Hematopoietic multipotent progenitor cell treated with erythropoietin and hydrocortisone succinate and interleukin-3 and kit ligand, for 8 days (in vitro differentiated cells): ENCODE results near the gene A2M.

Experiments used
- DNase-seq: peaks from one replicate; pipeline ENCODE4 v3.0.0-alpha.2; 2015

A2M gene

DNA sequence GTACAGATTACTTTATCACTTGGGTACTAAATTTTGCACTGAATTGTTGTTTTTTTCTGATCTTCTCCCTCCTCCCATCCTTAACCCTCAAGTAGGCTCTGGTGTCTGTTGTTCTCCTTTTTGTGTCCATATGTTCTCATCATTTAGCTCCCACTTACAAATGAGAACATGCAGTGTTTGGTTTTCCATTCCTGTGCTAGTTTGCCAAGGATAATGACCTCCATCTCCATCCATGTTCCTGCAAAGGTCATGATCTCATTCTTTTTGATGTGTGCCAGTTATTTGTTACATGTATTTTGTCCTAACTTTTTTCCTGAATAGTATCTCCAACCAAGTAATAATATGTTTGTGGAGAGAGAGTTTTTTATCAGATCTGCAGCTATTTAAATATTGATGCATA lies 44.2 kb downstream of the A2M start:
- DNase-seq = no peak

DNA sequence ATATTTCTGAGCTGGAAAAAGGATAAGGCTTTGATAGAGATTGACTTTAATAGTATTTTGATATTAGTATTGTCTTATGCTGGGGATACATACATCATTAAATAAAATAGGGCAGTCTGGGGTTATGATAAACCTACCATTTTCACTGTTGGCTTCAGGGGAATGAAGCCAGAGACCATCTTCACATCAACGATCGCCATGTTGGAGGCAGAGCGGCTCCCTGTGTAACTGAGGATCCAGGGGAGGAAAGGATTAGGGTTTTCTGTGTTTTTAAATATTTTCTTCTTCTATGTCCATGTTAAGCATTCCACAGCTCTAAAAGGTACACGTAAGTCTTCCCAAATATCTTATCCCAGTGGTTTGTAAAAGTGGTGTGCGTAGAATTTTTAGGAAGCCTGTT lies 45.4 kb downstream of the A2M start:
- DNase-seq = no peak

GRCh38 chr12:9068600-9068999 lies 47.1 kb downstream of the A2M start:
- DNase-seq = no peak

DNA sequence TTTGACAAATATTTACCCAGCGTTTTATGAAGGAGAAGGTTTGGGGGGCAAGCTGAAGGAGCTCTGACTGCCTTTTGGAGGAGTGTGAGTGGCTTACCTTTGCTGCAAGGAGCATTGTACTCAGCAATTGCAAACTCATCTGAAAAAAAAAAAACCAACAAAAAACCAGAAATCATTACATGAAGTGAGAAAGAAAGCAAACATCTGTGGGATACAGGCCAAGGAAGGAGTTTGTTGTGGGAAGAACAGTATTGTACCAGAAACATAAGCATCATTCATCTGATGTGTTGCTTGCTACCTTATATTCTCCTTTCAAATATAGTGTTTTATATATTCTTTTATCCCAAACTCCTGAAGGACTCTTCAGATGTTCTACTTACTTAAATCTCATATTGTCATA lies 47.6 kb downstream of the A2M start:
- DNase-seq = no peak

- DNase-seq = no peak
These were observed 48.8 kb downstream of the A2M start for GRCh38 chr12:9066755-9067423.

- DNase-seq = no peak
These were observed 49.5 kb downstream of the A2M start for GRCh38 chr12:9066183-9066623.

DNA sequence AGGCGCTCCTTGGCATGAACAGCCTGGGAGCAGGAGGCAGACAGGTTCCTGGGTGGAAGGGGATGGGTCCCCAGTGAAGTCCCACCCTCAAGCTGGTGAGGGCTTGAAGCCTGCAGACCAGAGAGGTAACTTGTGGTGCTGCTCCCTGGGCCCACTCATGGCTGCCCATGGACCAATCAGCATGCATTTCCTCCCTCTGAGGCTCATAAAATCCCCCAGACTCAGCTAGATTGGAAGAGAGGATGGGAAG lies 50.2 kb downstream of the A2M start:
- no peak for DNase-seq

DNA sequence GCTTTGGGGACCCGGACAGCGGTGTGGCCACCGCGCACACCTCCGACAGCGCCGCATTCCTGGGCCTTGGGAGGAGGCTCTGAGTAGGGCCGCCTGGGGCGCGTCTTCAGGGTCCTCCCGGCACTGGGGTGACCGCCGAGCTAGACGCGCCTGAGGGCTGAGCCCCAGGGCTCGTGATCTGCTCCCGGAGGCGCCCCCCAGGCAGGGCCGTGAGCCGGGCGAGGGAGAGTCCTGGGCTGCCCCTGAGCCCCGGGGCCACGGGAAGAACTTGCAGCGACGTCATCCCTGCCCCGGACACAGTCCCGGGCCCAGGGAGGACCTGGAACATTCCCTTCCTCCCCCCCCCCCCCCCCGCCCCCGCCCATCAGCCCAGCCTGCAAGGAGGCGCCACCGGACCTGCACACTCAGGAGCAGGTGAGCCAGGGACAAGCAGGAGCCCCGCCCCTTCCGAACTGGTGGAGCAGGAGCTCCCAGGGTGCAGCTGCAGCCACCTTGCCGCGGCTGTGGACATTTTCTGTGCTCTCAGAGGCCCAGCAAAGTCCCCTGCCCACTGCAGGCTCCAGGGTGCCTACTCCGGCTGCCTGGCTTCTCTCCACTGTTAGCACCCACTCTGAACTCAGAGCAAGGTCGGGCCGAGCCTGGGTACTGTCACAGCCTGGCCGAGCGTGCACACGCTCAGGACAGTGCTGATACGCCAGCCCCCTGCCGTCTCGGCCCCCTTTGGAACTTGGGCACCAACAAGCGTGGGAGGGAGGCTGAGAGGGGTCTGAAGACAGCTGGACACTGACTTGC lies 50.7 kb downstream of the A2M start:
- DNase-seq = no peak

DNA sequence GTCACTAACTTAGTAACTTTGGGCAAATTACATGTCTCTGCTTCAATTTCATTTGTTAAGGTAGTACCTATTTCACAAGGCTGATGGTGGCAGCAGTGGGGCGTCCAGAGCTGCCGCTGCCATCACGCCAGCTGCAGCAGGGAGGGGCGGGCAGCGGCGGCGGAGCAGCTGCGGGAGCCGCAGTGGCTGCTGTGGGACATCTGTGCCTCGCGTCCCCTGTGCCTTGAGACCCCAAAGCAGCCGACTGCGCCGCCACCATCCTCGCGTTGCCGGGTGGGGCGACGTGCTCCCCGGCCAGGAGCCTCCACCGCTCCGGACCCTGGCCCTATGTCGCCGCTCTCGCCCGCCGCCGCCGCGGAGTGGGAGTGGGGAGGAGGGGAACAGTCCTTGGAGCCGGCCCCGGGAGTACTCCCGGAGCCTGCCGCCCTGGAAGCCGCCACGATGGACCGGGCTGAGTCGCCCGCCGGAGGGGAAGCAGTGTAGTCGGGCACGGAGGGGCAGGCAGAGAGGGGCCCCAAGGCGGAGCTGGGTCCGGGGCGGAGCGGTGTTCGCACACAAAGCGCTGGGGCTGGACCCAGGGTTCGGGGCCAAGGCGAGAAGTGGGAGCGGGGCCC lies 51.4 kb downstream of the A2M start:
- peak; percentile 68 for DNase-seq

- no peak for DNase-seq
These were observed 63.1 kb downstream of the A2M start for GRCh38 chr12:9052610-9053009.

- DNase-seq = no peak
These were observed 64.6 kb downstream of the A2M start for GRCh38 chr12:9051158-9051550.

DNA sequence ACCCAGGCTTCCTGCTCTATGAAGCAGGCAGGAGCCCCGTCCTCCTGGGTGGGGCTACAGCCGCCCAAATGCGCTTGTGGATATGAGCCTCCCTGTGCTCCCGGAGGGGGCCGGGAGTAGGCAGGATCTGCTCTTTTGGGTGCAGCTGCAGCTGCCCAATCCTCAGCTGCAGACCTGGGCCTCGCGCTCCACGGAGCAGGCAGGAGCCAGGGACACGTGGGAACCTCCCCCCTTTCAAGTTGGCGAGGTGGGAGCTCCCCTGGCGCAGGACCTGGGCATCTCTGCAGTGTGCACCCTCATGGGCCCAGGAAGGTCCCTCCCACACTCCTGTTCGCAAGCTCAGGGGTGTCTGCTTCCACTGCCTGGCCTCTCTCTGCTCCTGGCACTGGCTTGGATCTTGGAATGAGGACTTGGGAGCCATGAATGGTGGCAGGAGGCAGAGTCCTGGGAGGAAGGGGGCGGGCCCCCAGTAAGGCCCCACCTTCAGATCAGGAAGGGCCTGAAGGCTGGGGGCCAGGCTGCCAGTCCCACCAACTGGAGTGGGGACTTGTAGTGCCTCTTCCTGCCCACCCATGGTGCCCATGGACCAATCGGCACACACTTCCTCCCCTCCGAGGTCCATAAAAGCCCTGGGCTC lies 65.1 kb downstream of the A2M start:
- DNase-seq = no peak

DNA sequence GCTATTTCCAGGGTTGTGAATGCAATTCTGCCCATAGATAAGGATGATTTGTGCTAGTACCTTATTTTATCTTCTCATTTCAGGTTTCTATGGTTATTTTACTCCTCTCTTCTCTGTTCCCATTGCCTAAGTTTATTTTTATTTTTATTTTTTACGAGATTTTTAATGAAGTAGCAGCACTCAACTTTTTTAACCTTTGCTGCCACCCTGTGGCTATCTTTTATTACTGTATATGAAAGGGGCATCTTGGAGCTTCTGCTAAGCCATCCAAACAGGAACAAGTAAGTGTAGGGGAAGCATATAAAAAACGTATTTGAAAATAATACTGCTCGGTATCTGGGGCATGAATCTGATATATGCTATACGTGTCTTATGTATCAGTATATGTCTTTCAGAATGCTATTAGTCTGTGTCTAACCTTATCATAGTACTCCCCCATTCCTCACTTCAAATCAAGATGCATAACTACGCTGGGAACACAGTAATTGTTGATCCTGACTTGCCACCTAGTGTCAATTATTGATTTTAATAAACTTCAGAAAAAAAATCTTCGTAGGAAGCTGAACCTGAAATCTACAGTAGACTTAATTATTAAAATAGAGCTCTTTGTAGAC lies 66.1 kb downstream of the A2M start:
- peak; percentile 74 for DNase-seq

- no peak for DNase-seq
These were observed 66.8 kb downstream of the A2M start for GRCh38 chr12:9048930-9049329.

DNA sequence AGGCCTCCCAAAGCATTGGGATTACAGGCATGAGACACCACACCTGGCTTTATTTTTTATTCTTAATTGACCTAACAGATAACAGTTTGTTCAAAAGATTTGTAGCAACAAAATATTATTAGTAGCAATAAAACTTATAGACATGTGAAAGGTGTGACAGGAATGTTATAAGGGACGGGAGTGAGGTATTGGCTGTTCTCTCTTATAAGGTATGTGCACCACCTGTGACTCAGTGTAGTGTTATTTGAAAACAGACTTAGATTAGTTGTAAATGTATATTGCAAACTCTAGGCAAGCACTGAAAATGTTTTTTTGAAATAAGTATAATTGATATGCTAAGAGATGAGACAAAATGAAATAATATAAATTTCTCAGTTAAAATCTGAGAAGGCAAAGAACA lies 68.6 kb downstream of the A2M start:
- no peak for DNase-seq

GRCh38 chr12:9043766-9044165 lies 72.0 kb downstream of the A2M start:
- no peak for DNase-seq

- no peak for DNase-seq
These were observed 74.4 kb downstream of the A2M start for GRCh38 chr12:9041321-9041720.

DNA sequence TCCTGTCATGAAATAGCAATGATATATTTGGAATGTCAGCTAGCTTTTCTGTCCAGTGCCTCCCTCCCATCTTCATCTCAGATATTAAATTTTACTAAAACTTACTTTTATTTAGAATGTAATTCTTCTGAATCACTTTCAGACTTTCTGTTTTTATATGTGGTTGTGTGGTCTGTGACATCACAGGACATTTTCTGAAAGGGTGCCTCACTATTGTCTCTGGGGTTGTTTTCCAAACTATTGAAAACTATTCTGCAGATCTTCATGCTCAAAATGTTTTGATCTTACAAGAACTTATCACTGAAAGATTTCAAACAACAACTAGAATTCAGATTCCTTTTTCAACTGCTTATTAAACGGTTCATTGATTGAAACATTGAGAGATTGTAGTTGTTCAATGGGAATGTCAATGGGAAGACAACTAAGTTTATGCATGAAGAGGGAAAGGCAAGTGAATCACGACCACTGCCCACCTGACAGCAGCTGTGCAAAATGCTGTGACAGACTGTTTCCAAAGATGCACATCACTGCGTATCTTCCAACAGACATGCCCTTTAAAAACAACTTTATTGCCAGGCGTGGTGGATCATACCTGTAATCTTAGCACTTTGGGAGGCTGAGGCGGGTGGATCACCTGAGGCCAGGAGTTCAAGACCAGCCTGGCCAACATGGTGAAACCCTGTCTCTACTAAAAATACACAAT lies 75.1 kb downstream of the A2M start:
- DNase-seq = no peak

- DNase-seq = peak; percentile 81
These were observed 76.2 kb downstream of the A2M start for GRCh38 chr12:9039397-9039977.

GRCh38 chr12:9037431-9037830 lies 78.3 kb downstream of the A2M start:
- no peak for DNase-seq

GRCh38 chr12:9036227-9036626 lies 79.5 kb downstream of the A2M start:
- DNase-seq = no peak

DNA sequence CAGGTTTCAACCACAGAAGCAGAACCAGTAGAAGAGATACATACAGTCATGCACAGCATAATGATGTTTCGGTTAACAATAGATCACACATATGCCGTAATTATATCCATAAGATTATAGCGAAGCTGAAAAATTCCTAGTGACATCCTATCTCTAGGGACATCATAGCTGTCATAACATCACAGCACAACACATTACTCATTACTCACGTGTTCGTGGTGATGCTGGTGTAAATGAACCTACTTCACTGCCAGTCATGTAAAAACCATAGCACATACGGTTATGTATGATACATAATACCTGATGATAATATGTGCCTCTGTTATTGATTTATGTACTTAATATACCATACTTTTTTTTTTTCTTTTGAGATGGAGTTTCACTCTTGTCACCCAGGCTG lies 81.6 kb downstream of the A2M start:
- DNase-seq = no peak
